Tibial nerve (tissue), 4 donors: ENCODE data around the gene UTS2R. TPM values are rescaled to one million over a fixed set of nuclear protein-coding genes. Genes with fewer than 3 reads are reported as not detected.

Source experiments
- DNase-seq, 2 donors: peaks; one replicate each; pipeline ENCODE4 v3.0.0-alpha.2; 2019; ENCODE audit warnings: low spot score in 2 of 2
- H3K27ac ChIP-seq, 4 donors: fragments of 200-600 bp; sonication (generic) in 3 of 4; one replicate each; pipeline ENCODE4 v1.5.1; 2017 to 2019; ENCODE audit warnings: mild to moderate bottlenecking in 1 of 4
- H3K27me3 ChIP-seq, 2 donors: fragments of 200-600 bp; sonication (generic) in 1 of 2; one replicate each; pipeline versions ENCODE4 v1.5.1 to v1.6.0; 2017 to 2019
- H3K36me3 ChIP-seq, 3 donors: fragments of 200-600 bp; sonication (generic); one replicate each; pipeline ENCODE4 v1.5.1; 2018 to 2019
- H3K4me1 ChIP-seq, 4 donors: fragments of 200-600 bp; sonication (generic) in 3 of 4; one replicate each; pipeline ENCODE4 v1.5.1; 2017 to 2019
- H3K4me3 ChIP-seq, 4 donors: fragments of 200-600 bp; sonication (generic) in 3 of 4; one replicate each; pipeline ENCODE4 v1.5.1; 2017 to 2019; ENCODE audit warnings: mild to moderate bottlenecking in 1 of 4, moderate library complexity in 1 of 4
- H3K9me3 ChIP-seq, 4 donors: fragments of 200-600 bp; sonication (generic) in 3 of 4; one replicate each; pipeline ENCODE4 v1.5.1; 2017 to 2019
- CTCF ChIP-seq, 5 experiments: fragments of 200-600 bp in 3 of 5; fragments of 450-650 bp in 2 of 5; sonication (generic) in 3 of 5; IDR thresholded peaks; one replicate each; pipeline ENCODE4 v1.5.1; 2016 to 2019; ENCODE audit warnings: antibody characterized with exemption in 5 of 5, mild to moderate bottlenecking in 3 of 5, moderate library complexity in 2 of 5
- EP300 ChIP-seq, 2 donors: sonication (generic); formaldehyde crosslinking; IDR thresholded peaks; one replicate each; pipeline ENCODE4 v1.6.1; 2017; ENCODE audit warnings: antibody characterized with exemption in 2 of 2, mild to moderate bottlenecking in 1 of 2
- POLR2A ChIP-seq, 2 donors: fragments of 450-650 bp; IDR thresholded peaks; one replicate each; pipeline ENCODE4 v1.6.1; 2017; ENCODE audit warnings: antibody characterized with exemption in 2 of 2, mild to moderate bottlenecking in 2 of 2, moderate library complexity in 2 of 2
- WGBS, 2 donors: methylation state at CpG; one replicate each; pipeline ENCODE4 v1.1.5; 2018; 5-methylcytosine and 5-hydroxymethylcytosine counted together
- total RNA-seq, 4 donors: library from RNA; depleted of rRNA; stranded (reverse); fragments of >200 nt; gene quantifications; one replicate each; pipeline ENCODE4 v1.1.0, GENCODE V29; 2016

The UTS2R gene
- total RNA-seq, 4 donors from 2014 or later = 0.20 TPM; not detected in 3

GRCh38 chr17:82328141-82328993, 43.2 kb upstream of the UTS2R start:
- 64 to 73% methylated on average over 19 to 27 of the region's 28 CpGs for WGBS, 2 donors
- H3K36me3 ChIP-seq = no peaks in the 10 kb centered on the region
- no peak overlapping the region for H3K27ac ChIP-seq
- no peak for DNase-seq
- H3K9me3 ChIP-seq = no peaks in the 10 kb centered on the region
- H3K4me1 ChIP-seq = peaks cover 0 to 30% (median 18%) of the 10 kb centered on the region in 4 donors
- peaks cover 0 to 56% of the 10 kb centered on the region in 2 donors for H3K27me3 ChIP-seq
- no peak overlapping the region for H3K4me3 ChIP-seq
- TF ChIP-seq CTCF (IDR thresholded peaks at IDR 0.05) = no peak

GRCh38 chr17:82328994-82329507, 42.5 kb upstream of the UTS2R start:
- DNase-seq = no peak

GRCh38 chr17:82329683-82330321, 41.8 kb upstream of the UTS2R start:
- WGBS, 2 donors = 62 to 76% methylated on average over 13 to 19 of the region's 19 CpGs
- H3K4me1 ChIP-seq = peaks cover 0 to 45% (median 32%) of the 10 kb centered on the region in 4 donors
- H3K27ac ChIP-seq = no peak overlapping the region
- no peaks in the 10 kb centered on the region for H3K36me3 ChIP-seq
- no peak for TF ChIP-seq EP300 (IDR thresholded peaks at IDR 0.05)
- TF ChIP-seq POLR2A (IDR thresholded peaks at IDR 0.05) = no peak
- TF ChIP-seq CTCF (IDR thresholded peaks at IDR 0.05) = no peak
- no peaks in the 10 kb centered on the region for H3K9me3 ChIP-seq
- peaks cover 0 to 66% of the 10 kb centered on the region in 2 donors for H3K27me3 ChIP-seq
- no peak for DNase-seq
- H3K4me3 ChIP-seq = no peak overlapping the region

More at GRCh38 chr17:82328994-82329507, 42.5 kb upstream of the UTS2R start:
- no peaks in the 10 kb centered on the region for H3K36me3 ChIP-seq
- H3K9me3 ChIP-seq = no peaks in the 10 kb centered on the region
- TF ChIP-seq CTCF (IDR thresholded peaks at IDR 0.05) (no peak), POLR2A (IDR thresholded peaks at IDR 0.05) (no peak), EP300 (IDR thresholded peaks at IDR 0.05) (no peak)
- peak overlapping the region in 1 of 4 donors; percentile 12 for H3K27ac ChIP-seq
- peaks cover 0 to 37% (median 24%) of the 10 kb centered on the region in 4 donors for H3K4me1 ChIP-seq
- peaks cover 0 to 63% of the 10 kb centered on the region in 2 donors for H3K27me3 ChIP-seq
- WGBS, 2 donors = 89 to 92% methylated on average over 11 to 15 of the region's 15 CpGs
- no peak overlapping the region for H3K4me3 ChIP-seq

- no peak overlapping the region for H3K27ac ChIP-seq
- peaks cover 0 to 52% (median 39%) of the 10 kb centered on the region in 4 donors for H3K4me1 ChIP-seq
Measured at GRCh38 chr17:82330322-82331239, 41.0 kb upstream of the UTS2R start.

More at GRCh38 chr17:82330322-82331239, 41.0 kb upstream of the UTS2R start:
- Histone ChIP-seq H3K27me3 (peaks cover 0 to 66% of the 10 kb centered on the region in 2 donors), H3K36me3 (no peaks in the 10 kb centered on the region), H3K4me3 (no peak overlapping the region), H3K9me3 (no peaks in the 10 kb centered on the region)
- DNase-seq = no peak
- TF ChIP-seq EP300 (IDR thresholded peaks at IDR 0.05) (no peak), CTCF (IDR thresholded peaks at IDR 0.05) (no peak)
- WGBS, 2 donors = 43 to 53% methylated on average over 19 to 28 of the region's 28 CpGs
